ENCODE results near the gene PRICKLE4.

DNA sequence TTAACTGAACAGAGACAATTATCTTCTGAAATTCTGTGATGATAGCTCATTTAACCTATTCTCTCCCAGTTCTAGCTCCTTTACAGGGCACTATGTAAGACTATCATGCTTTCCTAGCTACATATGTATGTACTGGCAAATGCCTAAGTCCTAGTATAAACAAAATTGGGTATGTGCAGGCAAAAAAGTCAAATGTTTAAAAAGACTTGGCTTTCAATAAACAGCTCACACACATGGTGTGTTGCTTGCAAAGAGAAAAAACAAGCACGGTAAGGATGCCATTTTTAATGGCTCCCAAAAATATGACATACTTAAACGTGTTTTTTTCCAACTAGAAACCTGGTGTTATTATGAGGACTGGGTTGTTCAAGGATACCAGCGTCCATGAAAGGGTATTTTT is 51.7 kb downstream of the PRICKLE4 start:
- no peak for TF ChIP-seq ATF2 (CRISPR knock-in tag; IDR thresholded peaks at IDR 0.05; ENCODE audit: borderline replicate concordance, low read depth)
- no peak for TF ChIP-seq CTCF (IDR thresholded peaks at IDR 0.05)
- TF ChIP-seq, protein P1, sequence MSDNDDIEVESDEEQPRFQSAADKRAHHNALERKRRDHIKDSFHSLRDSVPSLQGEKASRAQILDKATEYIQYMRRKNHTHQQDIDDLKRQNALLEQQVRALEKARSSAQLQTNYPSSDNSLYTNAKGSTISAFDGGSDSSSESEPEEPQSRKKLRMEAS (CRISPR knock-in tag; IDR thresholded peaks at IDR 0.05), result no peak
- TF ChIP-seq, protein P2, sequence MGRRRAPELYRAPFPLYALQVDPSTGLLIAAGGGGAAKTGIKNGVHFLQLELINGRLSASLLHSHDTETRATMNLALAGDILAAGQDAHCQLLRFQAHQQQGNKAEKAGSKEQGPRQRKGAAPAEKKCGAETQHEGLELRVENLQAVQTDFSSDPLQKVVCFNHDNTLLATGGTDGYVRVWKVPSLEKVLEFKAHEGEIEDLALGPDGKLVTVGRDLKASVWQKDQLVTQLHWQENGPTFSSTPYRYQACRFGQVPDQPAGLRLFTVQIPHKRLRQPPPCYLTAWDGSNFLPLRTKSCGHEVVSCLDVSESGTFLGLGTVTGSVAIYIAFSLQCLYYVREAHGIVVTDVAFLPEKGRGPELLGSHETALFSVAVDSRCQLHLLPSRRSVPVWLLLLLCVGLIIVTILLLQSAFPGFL (CRISPR knock-in tag; IDR thresholded peaks at IDR 0.05; ENCODE audit: borderline replicate concordance), result no peak
- no peak for TF ChIP-seq USF1 (CRISPR knock-in tag; IDR thresholded peaks at IDR 0.05)
- no peak for TF ChIP-seq FOXJ3 (CRISPR knock-in tag; IDR thresholded peaks at IDR 0.05; ENCODE audit: borderline replicate concordance)
- no peak for TF ChIP-seq KAT7 (CRISPR knock-in tag; IDR thresholded peaks at IDR 0.05; ENCODE audit: borderline replicate concordance)
- no peak for TF ChIP-seq ZNF396 (CRISPR knock-in tag; IDR thresholded peaks at IDR 0.05; ENCODE audit: borderline replicate concordance)
- TF ChIP-seq ATF3 (CRISPR knock-in tag; conservative IDR thresholded peaks at IDR 0.05), result no peak
- TF ChIP-seq FOXK1 (CRISPR knock-in tag; IDR thresholded peaks at IDR 0.05), result no peak
- TF ChIP-seq, protein P3, sequence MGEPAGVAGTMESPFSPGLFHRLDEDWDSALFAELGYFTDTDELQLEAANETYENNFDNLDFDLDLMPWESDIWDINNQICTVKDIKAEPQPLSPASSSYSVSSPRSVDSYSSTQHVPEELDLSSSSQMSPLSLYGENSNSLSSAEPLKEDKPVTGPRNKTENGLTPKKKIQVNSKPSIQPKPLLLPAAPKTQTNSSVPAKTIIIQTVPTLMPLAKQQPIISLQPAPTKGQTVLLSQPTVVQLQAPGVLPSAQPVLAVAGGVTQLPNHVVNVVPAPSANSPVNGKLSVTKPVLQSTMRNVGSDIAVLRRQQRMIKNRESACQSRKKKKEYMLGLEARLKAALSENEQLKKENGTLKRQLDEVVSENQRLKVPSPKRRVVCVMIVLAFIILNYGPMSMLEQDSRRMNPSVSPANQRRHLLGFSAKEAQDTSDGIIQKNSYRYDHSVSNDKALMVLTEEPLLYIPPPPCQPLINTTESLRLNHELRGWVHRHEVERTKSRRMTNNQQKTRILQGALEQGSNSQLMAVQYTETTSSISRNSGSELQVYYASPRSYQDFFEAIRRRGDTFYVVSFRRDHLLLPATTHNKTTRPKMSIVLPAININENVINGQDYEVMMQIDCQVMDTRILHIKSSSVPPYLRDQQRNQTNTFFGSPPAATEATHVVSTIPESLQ (CRISPR knock-in tag; IDR thresholded peaks at IDR 0.05), result no peak
- no peak for TF ChIP-seq TEAD4 (CRISPR knock-in tag; IDR thresholded peaks at IDR 0.05)
